ENCODE results near the gene ACSF3.
"Not testable (repeated sequence)": the region's sequence is repeated elsewhere in the genome, so short reads cannot be mapped to it uniquely, and the experiment has no call there.

Gene ACSF3

DNA sequence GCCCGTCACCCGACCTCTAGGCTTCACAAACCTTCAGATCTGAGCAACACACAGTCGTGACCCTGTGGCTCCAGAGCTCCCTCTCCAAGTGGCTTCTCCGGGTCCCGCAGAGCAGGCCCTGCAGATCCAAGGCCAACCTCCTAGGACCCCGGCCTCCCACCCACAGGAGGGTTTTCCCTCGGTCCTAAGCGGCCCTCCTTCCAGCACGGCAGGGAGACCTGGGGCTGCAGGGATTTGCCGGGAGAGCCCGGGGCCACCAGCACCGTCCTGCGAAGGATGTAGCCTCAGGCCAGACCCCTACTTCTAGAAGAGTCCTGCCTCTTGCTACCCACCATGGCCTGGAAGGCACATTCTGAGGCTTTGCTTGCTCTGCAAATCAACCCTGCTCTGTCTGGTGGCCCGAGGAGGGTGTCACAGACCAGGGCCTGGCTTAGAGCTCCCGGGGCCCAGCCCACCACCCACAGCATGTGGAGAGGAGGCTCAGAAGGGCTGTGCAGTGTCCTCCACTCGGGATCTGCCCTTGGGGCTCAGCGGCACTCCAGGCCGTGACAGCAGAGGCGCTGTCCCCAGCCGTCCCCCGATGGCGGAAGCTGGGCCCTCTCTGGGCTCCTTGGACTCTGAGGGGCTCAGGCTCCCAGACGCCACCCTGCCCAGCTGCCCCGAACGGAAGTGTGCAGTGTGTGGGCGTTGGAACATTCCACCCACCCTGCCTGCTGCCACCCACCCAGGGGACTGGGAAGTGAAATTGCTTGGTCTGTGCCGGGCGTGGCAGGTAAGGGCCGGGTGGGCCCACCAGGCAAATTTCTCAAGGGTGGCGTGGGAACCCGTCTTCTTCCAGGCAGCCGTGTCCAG is 28.8 kb upstream of the ACSF3 start:
- Histone ChIP-seq H3K4me1 (ENCODE audit: control insufficient read depth in 1 of 2, insufficient read depth in 2 of 2, low read length in 2 of 2) (no peaks in the 10 kb centered on the region), H3K4me3 (ENCODE audit: low read depth in 1 of 2, low read length in 2 of 2) (no peak overlapping the region), H3K9ac (ENCODE audit: low read depth in 1 of 2, low read length in 2 of 2) (no peak overlapping the region), H3K9me3 (ENCODE audit: control insufficient read depth in 1 of 2, low read length in 2 of 2) (no peaks in the 10 kb centered on the region), H3K27ac (ENCODE audit: low read depth, low read length) (no peak overlapping the region), H3K36me3 (ENCODE audit: control insufficient read depth in 1 of 2, insufficient read depth in 2 of 2, low read length in 2 of 2) (no peaks in the 10 kb centered on the region), H3K27me3 (ENCODE audit: control insufficient read depth in 1 of 2, insufficient read depth in 2 of 2, low read length in 2 of 2) (peaks cover 4 to 6% of the 10 kb centered on the region in 2 donors)

GRCh38 chr16:89065458-89065822 is 28.2 kb upstream of the ACSF3 start:
- H3K4me3 ChIP-seq (ENCODE audit: low read depth in 1 of 2, low read length in 2 of 2): no peak overlapping the region
- peaks cover 4 to 6% of the 10 kb centered on the region in 2 donors for H3K27me3 ChIP-seq (ENCODE audit: control insufficient read depth in 1 of 2, insufficient read depth in 2 of 2, low read length in 2 of 2)
- H3K36me3 ChIP-seq (ENCODE audit: control insufficient read depth in 1 of 2, insufficient read depth in 2 of 2, low read length in 2 of 2): no peaks in the 10 kb centered on the region
- no peak overlapping the region for H3K9ac ChIP-seq (ENCODE audit: low read depth in 1 of 2, low read length in 2 of 2)
- H3K27ac ChIP-seq (ENCODE audit: low read depth, low read length): no peak overlapping the region
- no peaks in the 10 kb centered on the region for H3K4me1 ChIP-seq (ENCODE audit: control insufficient read depth in 1 of 2, insufficient read depth in 2 of 2, low read length in 2 of 2)
- no peaks in the 10 kb centered on the region for H3K9me3 ChIP-seq (ENCODE audit: control insufficient read depth in 1 of 2, low read length in 2 of 2)

DNA sequence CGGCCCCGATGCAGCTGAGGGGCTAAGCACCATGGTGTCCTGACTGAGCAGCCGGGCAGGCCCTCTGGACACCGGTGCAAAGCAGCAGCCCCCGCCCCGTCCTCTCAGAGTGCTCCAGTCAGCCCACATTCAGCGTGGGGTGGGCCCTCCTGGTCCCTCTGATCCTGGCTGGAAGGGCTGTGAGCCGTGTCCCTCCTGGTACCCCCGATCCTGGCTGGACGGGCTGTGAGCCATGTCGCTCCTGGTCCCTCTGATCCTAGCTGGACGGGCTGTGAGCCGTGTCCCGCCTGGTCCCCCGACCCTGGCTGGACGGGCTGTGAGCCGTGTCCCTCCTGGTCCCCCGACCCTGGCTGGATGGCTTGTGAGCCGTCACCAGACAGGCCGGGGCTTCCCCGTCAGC is 26.9 kb upstream of the ACSF3 start:
- no peaks in the 10 kb centered on the region for H3K9me3 ChIP-seq (ENCODE audit: control insufficient read depth in 1 of 2, low read length in 2 of 2)
- H3K4me3 ChIP-seq (ENCODE audit: low read depth in 1 of 2, low read length in 2 of 2): no peak overlapping the region
- no peak overlapping the region for H3K27ac ChIP-seq (ENCODE audit: low read depth, low read length)
- no peak overlapping the region for H3K9ac ChIP-seq (ENCODE audit: low read depth in 1 of 2, low read length in 2 of 2)
- no peaks in the 10 kb centered on the region for H3K4me1 ChIP-seq (ENCODE audit: control insufficient read depth in 1 of 2, insufficient read depth in 2 of 2, low read length in 2 of 2)
- H3K27me3 ChIP-seq (ENCODE audit: control insufficient read depth in 1 of 2, insufficient read depth in 2 of 2, low read length in 2 of 2): peaks cover 6 to 9% of the 10 kb centered on the region in 2 donors
- H3K36me3 ChIP-seq (ENCODE audit: control insufficient read depth in 1 of 2, insufficient read depth in 2 of 2, low read length in 2 of 2): no peaks in the 10 kb centered on the region

DNA sequence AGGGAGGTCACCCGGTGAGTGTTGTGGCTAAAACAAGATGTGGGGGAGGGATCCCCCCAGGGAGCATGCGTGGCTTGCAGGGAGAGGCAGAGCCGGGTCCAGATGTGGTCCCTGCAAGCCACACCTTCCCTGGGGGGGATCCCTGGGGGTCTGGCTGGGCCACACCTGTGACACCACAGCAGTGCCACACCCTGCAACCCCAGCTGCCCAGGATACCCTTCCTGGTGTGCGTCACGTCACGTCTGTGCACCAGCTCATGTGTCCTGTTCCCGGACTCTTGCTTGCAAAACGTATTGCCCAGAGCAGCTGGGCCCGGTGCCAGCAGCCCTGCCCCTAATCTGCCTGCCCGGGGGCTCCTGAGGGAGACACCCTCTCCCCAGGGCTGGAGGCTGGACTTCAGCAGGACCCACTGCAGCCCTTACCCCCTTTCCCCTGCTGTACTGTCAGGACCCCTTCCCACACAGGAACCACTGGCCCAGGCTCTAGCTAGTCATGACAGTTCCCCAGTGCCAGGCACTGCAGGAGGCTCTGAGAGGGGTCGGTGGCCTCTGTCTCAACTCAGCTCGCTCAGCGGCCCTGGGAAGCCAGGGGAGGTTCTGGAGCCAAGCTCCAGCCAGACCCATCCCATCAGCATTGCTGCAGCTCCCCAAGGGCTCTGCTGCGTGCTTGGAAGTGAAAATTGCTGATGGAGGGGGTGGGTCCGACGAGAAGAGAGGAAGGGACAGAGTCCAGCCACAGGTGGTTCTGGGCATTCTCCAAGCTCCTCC is 25.8 kb upstream of the ACSF3 start:
- Histone ChIP-seq H3K9ac (ENCODE audit: low read depth in 1 of 2, low read length in 2 of 2) (no peak overlapping the region), H3K36me3 (ENCODE audit: control insufficient read depth in 1 of 2, insufficient read depth in 2 of 2, low read length in 2 of 2) (no peaks in the 10 kb centered on the region), H3K4me3 (ENCODE audit: low read depth in 1 of 2, low read length in 2 of 2) (no peak overlapping the region), H3K27ac (ENCODE audit: low read depth, low read length) (no peak overlapping the region), H3K9me3 (ENCODE audit: control insufficient read depth in 1 of 2, low read length in 2 of 2) (no peaks in the 10 kb centered on the region), H3K27me3 (ENCODE audit: control insufficient read depth in 1 of 2, insufficient read depth in 2 of 2, low read length in 2 of 2) (peaks cover 6 to 13% of the 10 kb centered on the region in 2 donors), H3K4me1 (ENCODE audit: control insufficient read depth in 1 of 2, insufficient read depth in 2 of 2, low read length in 2 of 2) (no peaks in the 10 kb centered on the region)

DNA sequence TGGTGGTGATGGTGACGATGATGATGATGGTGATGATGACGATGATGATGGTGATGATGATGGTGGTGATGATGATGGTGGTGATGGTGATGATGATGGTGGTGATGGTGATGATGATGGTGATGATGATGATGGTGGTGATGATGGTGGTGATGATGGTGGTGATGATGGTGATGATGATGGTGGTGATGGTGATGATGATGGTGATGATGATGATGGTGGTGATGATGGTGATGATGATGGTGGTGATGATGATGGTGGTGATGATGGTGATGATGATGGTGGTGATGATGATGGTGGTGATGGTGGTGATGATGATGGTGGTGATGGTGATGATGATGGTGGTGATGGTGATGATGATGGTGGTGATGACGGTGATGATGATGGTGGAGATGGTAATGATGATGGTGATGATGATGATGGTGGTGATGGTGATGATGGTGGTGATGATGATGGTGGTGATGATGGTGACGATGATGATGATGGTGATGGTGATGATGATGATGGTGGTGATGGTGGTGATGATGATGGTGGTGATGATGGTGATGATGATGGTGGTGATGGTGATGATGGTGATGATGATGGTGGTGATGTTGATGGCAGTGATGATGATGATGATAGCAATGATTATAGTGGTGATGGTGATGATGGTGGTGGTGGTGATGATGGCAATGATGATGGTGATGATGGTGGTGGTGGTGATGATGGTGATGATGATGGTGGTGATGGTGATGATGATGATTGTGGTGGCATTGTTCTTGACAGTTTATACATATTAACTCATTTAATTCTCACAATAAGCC is 24.6 kb upstream of the ACSF3 start:
- H3K27ac ChIP-seq (ENCODE audit: low read depth, low read length); H3K4me1 ChIP-seq (ENCODE audit: control insufficient read depth in 1 of 2, insufficient read depth in 2 of 2, low read length in 2 of 2); H3K36me3 ChIP-seq (ENCODE audit: control insufficient read depth in 1 of 2, insufficient read depth in 2 of 2, low read length in 2 of 2); H3K9me3 ChIP-seq (ENCODE audit: control insufficient read depth in 1 of 2, low read length in 2 of 2); H3K4me3 ChIP-seq (ENCODE audit: low read depth in 1 of 2, low read length in 2 of 2); H3K9ac ChIP-seq (ENCODE audit: low read depth in 1 of 2, low read length in 2 of 2): not testable (repeated sequence)
- H3K27me3 ChIP-seq (ENCODE audit: control insufficient read depth in 1 of 2, insufficient read depth in 2 of 2, low read length in 2 of 2): peaks cover 6 to 13% of the 10 kb centered on the region in 2 donors

DNA sequence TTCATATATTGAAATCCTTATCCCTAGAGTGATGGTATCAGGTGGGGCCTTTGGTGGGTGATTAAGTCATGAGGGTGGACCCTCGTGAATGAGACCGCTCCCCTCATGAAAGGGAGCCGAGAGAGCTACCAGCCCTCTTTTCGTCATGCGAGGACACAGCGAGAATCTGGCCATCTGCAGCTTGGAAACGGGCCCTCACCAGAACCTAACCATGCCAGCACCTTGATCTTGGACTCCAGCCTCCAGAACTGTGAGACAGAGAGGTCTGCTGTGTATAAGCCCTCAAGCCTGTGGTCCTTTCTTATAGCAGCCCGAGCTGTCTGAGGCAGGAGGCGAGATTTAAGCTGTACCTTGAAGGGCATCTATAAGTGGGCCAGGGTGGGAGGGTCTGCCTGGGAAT is 23.7 kb upstream of the ACSF3 start:
- Histone ChIP-seq H3K27ac (ENCODE audit: low read depth, low read length) (no peak overlapping the region), H3K9ac (ENCODE audit: low read depth in 1 of 2, low read length in 2 of 2) (no peak overlapping the region), H3K9me3 (ENCODE audit: control insufficient read depth in 1 of 2, low read length in 2 of 2) (peaks cover 6 to 7% of the 10 kb centered on the region in 2 donors), H3K4me1 (ENCODE audit: control insufficient read depth in 1 of 2, insufficient read depth in 2 of 2, low read length in 2 of 2) (no peaks in the 10 kb centered on the region), H3K4me3 (ENCODE audit: low read depth in 1 of 2, low read length in 2 of 2) (no peak overlapping the region), H3K36me3 (ENCODE audit: control insufficient read depth in 1 of 2, insufficient read depth in 2 of 2, low read length in 2 of 2) (no peaks in the 10 kb centered on the region), H3K27me3 (ENCODE audit: control insufficient read depth in 1 of 2, insufficient read depth in 2 of 2, low read length in 2 of 2) (peaks cover 6 to 13% of the 10 kb centered on the region in 2 donors)

DNA sequence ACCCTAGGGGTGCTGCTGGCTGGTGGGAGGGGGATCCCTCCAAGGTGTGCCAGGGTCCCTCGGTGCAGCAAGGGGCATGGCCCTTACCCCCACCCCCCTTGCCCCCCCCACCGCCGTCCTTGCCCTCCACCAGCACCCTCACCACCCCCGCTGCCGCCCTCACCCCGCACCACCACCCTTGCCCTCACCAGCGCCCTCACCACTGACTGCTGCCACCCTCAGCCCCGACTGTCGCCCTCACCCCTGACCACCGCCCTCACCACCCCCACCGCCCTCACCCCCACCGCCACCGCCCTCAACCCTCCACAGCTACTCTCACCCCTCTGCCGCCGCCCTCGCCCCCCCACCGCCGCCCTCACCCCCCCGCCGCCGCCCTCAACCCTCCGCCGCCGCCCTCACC is 23.1 kb upstream of the ACSF3 start:
- H3K9me3 ChIP-seq (ENCODE audit: control insufficient read depth in 1 of 2, low read length in 2 of 2): peaks cover 7 to 11% of the 10 kb centered on the region in 2 donors
- no peak overlapping the region for H3K9ac ChIP-seq (ENCODE audit: low read depth in 1 of 2, low read length in 2 of 2)
- H3K27ac ChIP-seq (ENCODE audit: low read depth, low read length): no peak overlapping the region
- no peak overlapping the region for H3K4me3 ChIP-seq (ENCODE audit: low read depth in 1 of 2, low read length in 2 of 2)
- no peaks in the 10 kb centered on the region for H3K4me1 ChIP-seq (ENCODE audit: control insufficient read depth in 1 of 2, insufficient read depth in 2 of 2, low read length in 2 of 2)
- H3K27me3 ChIP-seq (ENCODE audit: control insufficient read depth in 1 of 2, insufficient read depth in 2 of 2, low read length in 2 of 2): peaks cover 6 to 13% of the 10 kb centered on the region in 2 donors
- no peaks in the 10 kb centered on the region for H3K36me3 ChIP-seq (ENCODE audit: control insufficient read depth in 1 of 2, insufficient read depth in 2 of 2, low read length in 2 of 2)

DNA sequence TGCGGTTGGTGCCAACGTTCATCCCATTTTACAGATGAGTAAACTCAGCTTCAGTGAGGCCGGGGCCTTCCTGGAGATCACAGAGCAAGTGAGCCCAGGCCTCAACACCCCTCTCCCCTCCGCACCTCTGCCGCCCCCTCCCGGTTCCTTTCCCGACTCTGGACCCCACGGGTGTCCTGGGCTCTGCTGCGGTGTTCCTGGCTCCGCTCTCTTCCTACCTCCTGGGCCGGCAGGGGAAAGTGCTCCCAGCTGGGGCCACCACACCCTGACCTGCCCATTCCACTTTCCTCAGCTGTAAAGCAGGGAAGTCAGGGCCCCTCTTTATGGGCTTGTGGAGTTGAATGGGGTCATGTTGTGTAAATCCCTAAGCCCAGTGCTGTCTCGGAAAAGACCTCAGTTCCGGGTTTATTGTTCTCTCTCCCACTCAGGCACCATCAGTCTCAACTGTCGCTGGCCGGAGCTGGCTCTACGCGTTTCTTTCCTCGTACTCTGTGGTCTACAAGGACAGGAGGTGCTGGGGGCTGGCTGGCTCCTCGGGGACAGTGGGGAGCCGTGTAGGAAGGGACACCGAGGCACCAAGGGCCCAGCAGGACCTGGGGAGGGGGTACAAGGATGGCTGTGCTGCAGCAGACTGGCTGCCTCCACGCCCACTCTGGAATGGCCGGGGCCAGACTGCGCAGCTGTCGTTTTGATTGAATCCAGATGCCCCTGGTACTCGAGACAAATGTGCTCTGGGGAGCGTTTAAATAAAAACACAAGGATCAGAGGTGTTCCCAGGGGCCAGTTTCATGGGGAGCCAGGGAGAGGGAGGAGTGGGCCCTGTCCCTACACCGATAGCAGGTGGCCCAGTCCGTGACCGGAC is 21.7 kb upstream of the ACSF3 start:
- Histone ChIP-seq H3K9me3 (ENCODE audit: control insufficient read depth in 1 of 2, low read length in 2 of 2) (peaks cover 11 to 12% of the 10 kb centered on the region in 2 donors), H3K9ac (ENCODE audit: low read depth in 1 of 2, low read length in 2 of 2) (no peak overlapping the region), H3K36me3 (ENCODE audit: control insufficient read depth in 1 of 2, insufficient read depth in 2 of 2, low read length in 2 of 2) (no peaks in the 10 kb centered on the region), H3K4me3 (ENCODE audit: low read depth in 1 of 2, low read length in 2 of 2) (no peak overlapping the region), H3K27ac (ENCODE audit: low read depth, low read length) (no peak overlapping the region), H3K27me3 (ENCODE audit: control insufficient read depth in 1 of 2, insufficient read depth in 2 of 2, low read length in 2 of 2) (peaks cover 6 to 9% of the 10 kb centered on the region in 2 donors), H3K4me1 (ENCODE audit: control insufficient read depth in 1 of 2, insufficient read depth in 2 of 2, low read length in 2 of 2) (no peaks in the 10 kb centered on the region)

DNA sequence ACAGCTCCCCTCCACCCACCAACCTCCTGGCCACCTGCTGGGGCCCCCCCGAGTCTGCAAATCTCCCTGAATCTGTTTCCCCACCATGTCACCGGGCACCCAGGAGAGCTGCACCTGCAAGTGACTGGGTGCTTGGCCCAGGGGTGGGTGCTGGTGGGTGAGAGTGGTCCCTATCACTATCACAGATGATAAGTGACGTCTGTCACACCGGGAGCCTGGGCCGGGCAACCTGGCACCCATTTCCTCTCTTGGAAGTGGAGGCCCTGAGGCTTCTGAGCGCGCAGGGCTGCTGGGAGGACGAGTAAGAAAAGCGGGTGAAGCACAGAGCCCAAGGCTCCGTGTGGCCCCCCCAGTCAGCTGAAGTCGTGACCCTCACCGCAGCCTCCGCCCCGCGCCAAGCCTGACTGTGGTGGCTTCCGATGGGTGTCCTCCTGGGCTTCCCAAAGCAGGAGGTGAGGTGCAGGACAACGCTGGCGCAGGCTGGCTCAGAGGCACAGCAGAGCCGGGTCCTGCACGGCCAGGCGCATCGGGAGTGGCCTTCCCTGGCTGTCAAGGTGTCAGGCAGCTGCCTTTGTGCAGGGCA is 21.0 kb upstream of the ACSF3 start:
- Histone ChIP-seq H3K27me3 (ENCODE audit: control insufficient read depth in 1 of 2, insufficient read depth in 2 of 2, low read length in 2 of 2) (peaks cover 4 to 9% of the 10 kb centered on the region in 2 donors), H3K9me3 (ENCODE audit: control insufficient read depth in 1 of 2, low read length in 2 of 2) (peaks cover 11 to 12% of the 10 kb centered on the region in 2 donors), H3K27ac (ENCODE audit: low read depth, low read length) (no peak overlapping the region), H3K36me3 (ENCODE audit: control insufficient read depth in 1 of 2, insufficient read depth in 2 of 2, low read length in 2 of 2) (no peaks in the 10 kb centered on the region), H3K4me1 (ENCODE audit: control insufficient read depth in 1 of 2, insufficient read depth in 2 of 2, low read length in 2 of 2) (no peaks in the 10 kb centered on the region), H3K4me3 (ENCODE audit: low read depth in 1 of 2, low read length in 2 of 2) (no peak overlapping the region), H3K9ac (ENCODE audit: low read depth in 1 of 2, low read length in 2 of 2) (no peak overlapping the region)

Measured in duodenal mucosa (tissue), 2 donors.